DND-41 (cell line): ENCODE data around the gene DUSP10.

Source experiments
- EZH2 ChIP-seq: IDR thresholded peaks from 3 replicates; pipeline ENCODE4 v1.6.1; 2012; ENCODE audit warnings: borderline replicate concordance, low read depth, mild to moderate bottlenecking, moderate library complexity, low read length, inconsistent platforms; ENCODE audit not compliant: severe bottlenecking
- TF ChIP-seq, protein P1 (sequence below): IDR thresholded peaks from 2 replicates; pipeline ENCODE4 v1.5.1; 2012; ENCODE audit warnings: borderline replicate concordance, low read length, moderate library complexity, mild to moderate bottlenecking; ENCODE audit not compliant: poor library complexity, severe bottlenecking; ENCODE audit errors: extremely low read depth

DNA sequence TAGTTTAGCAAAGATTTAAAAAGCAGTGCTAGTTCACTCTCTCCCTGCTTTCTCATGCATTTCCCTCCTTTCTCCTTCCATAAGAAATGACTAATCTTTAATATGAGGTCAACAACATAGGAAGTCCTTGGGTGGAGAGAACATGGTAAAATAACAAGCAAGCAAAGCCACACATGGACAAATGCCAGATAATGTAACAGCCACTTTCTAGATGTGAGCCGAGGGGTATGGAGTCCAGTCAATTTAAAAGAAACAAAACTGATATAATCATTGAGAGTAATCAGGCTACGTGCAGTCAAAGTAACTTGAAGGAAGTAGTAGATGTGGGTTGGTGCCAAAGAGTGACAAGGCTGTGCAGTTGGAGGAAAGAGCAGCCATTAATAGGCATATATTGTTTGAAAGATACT, 69.6 kb downstream of the DUSP10 start:
- TF ChIP-seq, protein P1, sequence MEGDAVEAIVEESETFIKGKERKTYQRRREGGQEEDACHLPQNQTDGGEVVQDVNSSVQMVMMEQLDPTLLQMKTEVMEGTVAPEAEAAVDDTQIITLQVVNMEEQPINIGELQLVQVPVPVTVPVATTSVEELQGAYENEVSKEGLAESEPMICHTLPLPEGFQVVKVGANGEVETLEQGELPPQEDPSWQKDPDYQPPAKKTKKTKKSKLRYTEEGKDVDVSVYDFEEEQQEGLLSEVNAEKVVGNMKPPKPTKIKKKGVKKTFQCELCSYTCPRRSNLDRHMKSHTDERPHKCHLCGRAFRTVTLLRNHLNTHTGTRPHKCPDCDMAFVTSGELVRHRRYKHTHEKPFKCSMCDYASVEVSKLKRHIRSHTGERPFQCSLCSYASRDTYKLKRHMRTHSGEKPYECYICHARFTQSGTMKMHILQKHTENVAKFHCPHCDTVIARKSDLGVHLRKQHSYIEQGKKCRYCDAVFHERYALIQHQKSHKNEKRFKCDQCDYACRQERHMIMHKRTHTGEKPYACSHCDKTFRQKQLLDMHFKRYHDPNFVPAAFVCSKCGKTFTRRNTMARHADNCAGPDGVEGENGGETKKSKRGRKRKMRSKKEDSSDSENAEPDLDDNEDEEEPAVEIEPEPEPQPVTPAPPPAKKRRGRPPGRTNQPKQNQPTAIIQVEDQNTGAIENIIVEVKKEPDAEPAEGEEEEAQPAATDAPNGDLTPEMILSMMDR, result no peak
- no peak for TF ChIP-seq EZH2
